ENCODE measurements around the gene FOXF1. TPM values are rescaled to one million over a fixed set of nuclear protein-coding genes. Genes with fewer than 3 reads are reported as not detected.

Gene FOXF1
- total and polyA plus RNA-seq, 4 donors: 0.56 to 1.2 (median 0.89) TPM

GRCh38 chr16:86523166-86523740, 12.9 kb downstream of the FOXF1 start:
- Histone ChIP-seq H3K9me3 (ENCODE audit: control insufficient read depth in 4 of 4, low read length in 3 of 4) (no peaks in the 10 kb centered on the region), H3K4me1 (ENCODE audit: control insufficient read depth in 4 of 4, insufficient read depth in 4 of 4, low read length in 3 of 4) (no peaks in the 10 kb centered on the region), H3K27me3 (ENCODE audit: control insufficient read depth in 4 of 4, insufficient read depth in 4 of 4, low read length in 3 of 4) (peaks cover 0 to 11% (median 4%) of the 10 kb centered on the region in 4 donors), H3K4me3 (ENCODE audit: low read depth in 1 of 3, low read length in 3 of 3) (no peak overlapping the region), H3K36me3 (ENCODE audit: control insufficient read depth in 4 of 4, insufficient read depth in 3 of 4, low read depth in 1 of 4, low read length in 3 of 4) (no peaks in the 10 kb centered on the region), H3K27ac (ENCODE audit: low read depth in 1 of 2, low read length in 2 of 2) (no peak overlapping the region), H3K9ac (ENCODE audit: low read depth in 1 of 2, low read length in 2 of 2) (no peak overlapping the region)
- TF ChIP-seq HNF4A (conservative IDR thresholded peaks at IDR 0.05) (no peak), JUND (IDR thresholded peaks at IDR 0.05) (no peak), EGR1 (IDR thresholded peaks at IDR 0.05; ENCODE audit: low read depth in 2 of 2) (no peak), FOXA2 (IDR thresholded peaks at IDR 0.05) (no peak), FOXA1 (IDR thresholded peaks at IDR 0.05) (no peak)
- TF ChIP-seq, protein P1, sequence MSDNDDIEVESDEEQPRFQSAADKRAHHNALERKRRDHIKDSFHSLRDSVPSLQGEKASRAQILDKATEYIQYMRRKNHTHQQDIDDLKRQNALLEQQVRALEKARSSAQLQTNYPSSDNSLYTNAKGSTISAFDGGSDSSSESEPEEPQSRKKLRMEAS (IDR thresholded peaks at IDR 0.05): no peak
- 67% methylated on average over 5 of the region's 5 CpGs for WGBS
- no peak for DNase-seq (ENCODE audit: low spot score)

- no peak overlapping the region for H3K27ac ChIP-seq (ENCODE audit: low read depth in 1 of 2, low read length in 2 of 2)
- H3K9ac ChIP-seq (ENCODE audit: low read depth in 1 of 2, low read length in 2 of 2): no peak overlapping the region
- no peaks in the 10 kb centered on the region for H3K36me3 ChIP-seq (ENCODE audit: control insufficient read depth in 4 of 4, insufficient read depth in 3 of 4, low read depth in 1 of 4, low read length in 3 of 4)
- no peak for DNase-seq (ENCODE audit: low spot score)
- TF ChIP-seq YY1 (IDR thresholded peaks at IDR 0.05): no peak
- TF ChIP-seq, protein P1 (IDR thresholded peaks at IDR 0.05): no peak
- no peak for TF ChIP-seq EGR1 (IDR thresholded peaks at IDR 0.05; ENCODE audit: low read depth in 2 of 2)
- no peak for TF ChIP-seq RAD21 (IDR thresholded peaks at IDR 0.05)
- TF ChIP-seq TAF1 (conservative IDR thresholded peaks at IDR 0.05): no peak
- TF ChIP-seq NR2F2 (IDR thresholded peaks at IDR 0.05): no peak
- TF ChIP-seq, protein P2, sequence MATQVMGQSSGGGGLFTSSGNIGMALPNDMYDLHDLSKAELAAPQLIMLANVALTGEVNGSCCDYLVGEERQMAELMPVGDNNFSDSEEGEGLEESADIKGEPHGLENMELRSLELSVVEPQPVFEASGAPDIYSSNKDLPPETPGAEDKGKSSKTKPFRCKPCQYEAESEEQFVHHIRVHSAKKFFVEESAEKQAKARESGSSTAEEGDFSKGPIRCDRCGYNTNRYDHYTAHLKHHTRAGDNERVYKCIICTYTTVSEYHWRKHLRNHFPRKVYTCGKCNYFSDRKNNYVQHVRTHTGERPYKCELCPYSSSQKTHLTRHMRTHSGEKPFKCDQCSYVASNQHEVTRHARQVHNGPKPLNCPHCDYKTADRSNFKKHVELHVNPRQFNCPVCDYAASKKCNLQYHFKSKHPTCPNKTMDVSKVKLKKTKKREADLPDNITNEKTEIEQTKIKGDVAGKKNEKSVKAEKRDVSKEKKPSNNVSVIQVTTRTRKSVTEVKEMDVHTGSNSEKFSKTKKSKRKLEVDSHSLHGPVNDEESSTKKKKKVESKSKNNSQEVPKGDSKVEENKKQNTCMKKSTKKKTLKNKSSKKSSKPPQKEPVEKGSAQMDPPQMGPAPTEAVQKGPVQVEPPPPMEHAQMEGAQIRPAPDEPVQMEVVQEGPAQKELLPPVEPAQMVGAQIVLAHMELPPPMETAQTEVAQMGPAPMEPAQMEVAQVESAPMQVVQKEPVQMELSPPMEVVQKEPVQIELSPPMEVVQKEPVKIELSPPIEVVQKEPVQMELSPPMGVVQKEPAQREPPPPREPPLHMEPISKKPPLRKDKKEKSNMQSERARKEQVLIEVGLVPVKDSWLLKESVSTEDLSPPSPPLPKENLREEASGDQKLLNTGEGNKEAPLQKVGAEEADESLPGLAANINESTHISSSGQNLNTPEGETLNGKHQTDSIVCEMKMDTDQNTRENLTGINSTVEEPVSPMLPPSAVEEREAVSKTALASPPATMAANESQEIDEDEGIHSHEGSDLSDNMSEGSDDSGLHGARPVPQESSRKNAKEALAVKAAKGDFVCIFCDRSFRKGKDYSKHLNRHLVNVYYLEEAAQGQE (IDR thresholded peaks at IDR 0.05): no peak
- no peak for TF ChIP-seq SP1 (IDR thresholded peaks at IDR 0.05)
- TF ChIP-seq CTCF (IDR thresholded peaks at IDR 0.05; ENCODE audit: low read depth, low read length, missing input control): no peak
- TF ChIP-seq FOXA1 (IDR thresholded peaks at IDR 0.05): no peak
- TF ChIP-seq HNF4A (conservative IDR thresholded peaks at IDR 0.05): no peak
- TF ChIP-seq GABPA (IDR thresholded peaks at IDR 0.05 in 1 of 2, conservative IDR thresholded peaks at IDR 0.05 in 1 of 2): no peak
- TF ChIP-seq FOXA2 (IDR thresholded peaks at IDR 0.05): no peak
- TF ChIP-seq RXRA (IDR thresholded peaks at IDR 0.05): no peak
- TF ChIP-seq HNF4G (IDR thresholded peaks at IDR 0.05): no peak
- no peak for TF ChIP-seq JUND (IDR thresholded peaks at IDR 0.05)
- TF ChIP-seq, protein P3, sequence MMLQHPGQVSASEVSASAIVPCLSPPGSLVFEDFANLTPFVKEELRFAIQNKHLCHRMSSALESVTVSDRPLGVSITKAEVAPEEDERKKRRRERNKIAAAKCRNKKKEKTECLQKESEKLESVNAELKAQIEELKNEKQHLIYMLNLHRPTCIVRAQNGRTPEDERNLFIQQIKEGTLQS (IDR thresholded peaks at IDR 0.05): no peak
- TF ChIP-seq ZBTB33 (IDR thresholded peaks at IDR 0.05): no peak
- no peaks in the 10 kb centered on the region for H3K4me1 ChIP-seq (ENCODE audit: control insufficient read depth in 4 of 4, insufficient read depth in 4 of 4, low read length in 3 of 4)
- H3K4me3 ChIP-seq (ENCODE audit: low read depth in 1 of 3, low read length in 3 of 3): no peak overlapping the region
- peaks cover 0 to 7% (median 4%) of the 10 kb centered on the region in 4 donors for H3K27me3 ChIP-seq (ENCODE audit: control insufficient read depth in 4 of 4, insufficient read depth in 4 of 4, low read length in 3 of 4)
- WGBS: 62% methylated on average over 6 of the region's 6 CpGs
- H3K9me3 ChIP-seq (ENCODE audit: control insufficient read depth in 4 of 4, low read length in 3 of 4): no peaks in the 10 kb centered on the region
Measured at GRCh38 chr16:86524029-86524428, 13.7 kb downstream of the FOXF1 start.

Data from liver (tissue), 9 donors.